ENCODE measurements around the gene FGF14.

GRCh38 chr13:102302534-102302933 lies 99.3 kb downstream of the FGF14 start:
- TF ChIP-seq CTCF (IDR thresholded peaks at IDR 0.05) (no peak), EZH2 (IDR thresholded peaks at IDR 0.05) (no peak), EZH2phosphoT487 (IDR thresholded peaks at IDR 0.05) (no peak)

All from neural progenitor cell (in vitro differentiated cells).